22Rv1 (cell line): ENCODE data around the gene EPB41L4B.

Experiments
- CTCF ChIP-seq: fragments of 450-650 bp; IDR thresholded peaks from 2 replicates; pipeline ENCODE4 v1.5.1; 2017; ENCODE audit warnings: mild to moderate bottlenecking
- ZFX ChIP-seq: fragments of 450-650 bp; IDR thresholded peaks from 2 replicates; pipeline ENCODE4 v1.6.1; 2017; ENCODE audit warnings: antibody characterized with exemption, borderline replicate concordance

- TF ChIP-seq CTCF (no peak), ZFX (no peak)
Measured at GRCh38 chr9:109269081-109269480, 51.8 kb downstream of the EPB41L4B start.
